ENCODE data around the gene EYA3.
"Not testable (repeated sequence)": the region's sequence is repeated elsewhere in the genome, so short reads cannot be mapped to it uniquely, and the experiment has no call there.

Gene EYA3

GRCh38 chr1:28039341-28039740 lies 49.1 kb downstream of the EYA3 start:
- DNase-seq = no peak
- in situ Hi-C loops (cut with HindIII; ENCODE audit: low pct_ligation_motif_present, low pct_unique_long_range_greater_than_20kb, low sequenced_read_pairs) = no loop called here

GRCh38 chr1:28037946-28038345 lies 50.5 kb downstream of the EYA3 start:
- in situ Hi-C loops (cut with HindIII; ENCODE audit: low pct_ligation_motif_present, low pct_unique_long_range_greater_than_20kb, low sequenced_read_pairs) = no loop called here
- DNase-seq = no peak

DNA sequence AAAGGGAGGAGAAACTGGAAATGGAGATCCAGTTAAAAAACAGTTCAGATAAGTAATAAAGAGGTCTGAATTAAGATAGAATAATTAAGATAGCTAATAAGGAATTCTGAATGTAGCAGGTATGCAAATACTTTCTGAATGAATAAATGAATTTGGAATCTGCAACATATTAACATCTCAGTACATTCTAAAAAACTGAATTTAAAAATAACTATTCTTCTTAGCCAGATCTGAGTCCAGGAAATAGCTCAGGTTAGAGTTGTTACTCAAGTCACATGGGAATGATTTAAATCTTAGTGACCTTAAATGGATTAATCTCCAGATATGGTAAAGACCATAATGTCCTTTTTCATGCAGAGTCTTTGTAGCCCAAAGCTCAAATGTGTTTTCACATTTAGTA lies 51.2 kb downstream of the EYA3 start:
- DNase-seq = no peak
- in situ Hi-C loops (cut with HindIII; ENCODE audit: low pct_ligation_motif_present, low pct_unique_long_range_greater_than_20kb, low sequenced_read_pairs) = no loop called here

- in situ Hi-C loops (cut with HindIII; ENCODE audit: low pct_ligation_motif_present, low pct_unique_long_range_greater_than_20kb, low sequenced_read_pairs) = no loop called here
- DNase-seq = peak; percentile 5
Measured at GRCh38 chr1:28036431-28036830, 52.0 kb downstream of the EYA3 start.

- in situ Hi-C loops (cut with HindIII; ENCODE audit: low pct_ligation_motif_present, low pct_unique_long_range_greater_than_20kb, low sequenced_read_pairs) = no loop called here
- DNase-seq = no peak
Measured at GRCh38 chr1:28035420-28035819, 53.0 kb downstream of the EYA3 start.

GRCh38 chr1:28032281-28032680 lies 56.1 kb downstream of the EYA3 start:
- in situ Hi-C loops (cut with HindIII; ENCODE audit: low pct_ligation_motif_present, low pct_unique_long_range_greater_than_20kb, low sequenced_read_pairs) = no loop called here
- DNase-seq = no peak

DNA sequence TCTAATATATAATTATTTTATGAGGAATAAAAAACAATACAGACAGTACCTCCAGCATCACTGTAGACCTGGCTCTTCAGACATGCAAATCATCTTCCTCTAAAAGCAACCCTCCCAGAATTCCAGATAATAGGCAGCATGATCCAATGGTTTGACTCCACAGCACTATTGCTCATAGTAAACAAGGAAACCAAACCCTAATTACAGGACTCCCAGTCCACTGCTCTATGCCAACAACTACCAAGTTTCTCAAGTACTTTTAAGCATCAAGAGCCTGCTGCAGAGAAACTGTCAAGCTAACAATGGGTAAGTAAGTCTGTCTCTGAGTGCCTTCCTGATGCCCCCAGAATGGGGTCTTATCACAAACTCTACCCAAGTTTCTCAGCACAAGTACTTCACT lies 57.2 kb downstream of the EYA3 start:
- no peak for DNase-seq
- in situ Hi-C loops (cut with HindIII; ENCODE audit: low pct_ligation_motif_present, low pct_unique_long_range_greater_than_20kb, low sequenced_read_pairs) = no loop called here

GRCh38 chr1:28028873-28029654 lies 59.3 kb downstream of the EYA3 start:
- in situ Hi-C loops (cut with HindIII; ENCODE audit: low pct_ligation_motif_present, low pct_unique_long_range_greater_than_20kb, low sequenced_read_pairs) = no loop called here

DNA sequence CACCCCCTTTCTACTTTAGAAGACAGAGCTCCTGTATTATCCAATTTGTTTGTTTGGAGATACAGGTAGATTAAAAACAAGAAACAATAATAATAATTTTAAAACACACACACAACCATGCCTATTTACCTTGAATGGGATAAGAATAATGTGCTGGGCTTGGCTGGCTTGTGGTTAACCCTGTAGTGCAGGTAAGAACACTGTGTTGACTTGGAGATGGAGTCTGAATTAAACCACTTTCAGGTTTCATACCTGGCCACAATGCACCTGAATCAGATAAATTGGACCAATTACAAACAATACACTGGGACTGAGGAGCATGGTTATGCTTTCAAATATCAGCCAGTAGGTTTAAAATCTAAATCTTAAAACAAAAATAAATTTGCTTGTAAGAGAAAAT lies 60.8 kb downstream of the EYA3 start:
- in situ Hi-C loops (cut with HindIII; ENCODE audit: low pct_ligation_motif_present, low pct_unique_long_range_greater_than_20kb, low sequenced_read_pairs) = no loop called here
- DNase-seq = no peak

More at GRCh38 chr1:28028873-28029654, 59.3 kb downstream of the EYA3 start:
- DNase-seq = no peak

- in situ Hi-C loops (cut with HindIII; ENCODE audit: low pct_ligation_motif_present, low pct_unique_long_range_greater_than_20kb, low sequenced_read_pairs) = no loop called here
- DNase-seq = no peak
Measured at GRCh38 chr1:28027238-28027637, 61.2 kb downstream of the EYA3 start.

DNA sequence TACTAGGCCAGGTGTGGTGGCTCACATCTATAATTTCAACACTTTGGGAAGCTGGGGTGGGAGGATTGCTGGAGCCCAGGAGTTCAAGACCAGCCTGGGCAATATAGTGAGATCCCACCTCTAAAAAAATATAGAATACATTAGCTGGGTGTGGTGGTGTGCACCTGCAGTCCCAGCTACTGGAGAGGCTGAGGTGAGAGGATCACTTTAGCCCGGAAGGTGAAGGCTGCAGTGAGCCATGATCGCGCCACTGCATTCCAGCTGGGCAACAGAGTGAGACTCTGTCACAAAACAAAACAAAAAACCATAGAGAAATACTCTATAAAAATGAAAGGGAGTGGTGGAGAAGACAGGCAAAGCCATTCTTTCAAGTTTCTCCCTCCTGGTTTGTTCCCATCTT lies 62.1 kb downstream of the EYA3 start:
- in situ Hi-C loops (cut with HindIII; ENCODE audit: low pct_ligation_motif_present, low pct_unique_long_range_greater_than_20kb, low sequenced_read_pairs) = no loop called here
- DNase-seq = no peak

- no peak for DNase-seq
- in situ Hi-C loops (cut with HindIII; ENCODE audit: low pct_ligation_motif_present, low pct_unique_long_range_greater_than_20kb, low sequenced_read_pairs) = no loop called here
Measured at GRCh38 chr1:28021064-28021463, 67.3 kb downstream of the EYA3 start.

GRCh38 chr1:28010969-28011368 lies 77.4 kb downstream of the EYA3 start:
- DNase-seq = no peak
- in situ Hi-C loops (cut with HindIII; ENCODE audit: low pct_ligation_motif_present, low pct_unique_long_range_greater_than_20kb, low sequenced_read_pairs) = no loop called here

DNA sequence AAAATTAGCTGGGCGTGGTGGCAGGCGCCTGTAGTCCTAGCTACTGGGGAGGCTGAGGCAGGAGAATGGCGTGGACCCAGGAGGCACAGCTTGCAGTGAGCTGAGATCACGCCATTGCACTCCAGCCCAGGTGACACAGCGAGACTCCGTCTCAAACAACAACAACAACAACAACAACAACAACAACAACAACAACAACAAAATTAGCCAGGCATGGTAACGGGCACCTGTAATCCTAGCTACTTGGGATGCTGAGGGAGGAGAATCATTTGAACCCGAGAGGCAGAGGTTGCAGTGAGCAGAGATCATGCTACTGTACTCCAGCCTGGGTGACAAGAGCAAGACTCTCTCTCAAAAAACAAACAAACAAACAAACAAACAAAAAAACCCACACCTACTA lies 85.3 kb downstream of the EYA3 start:
- in situ Hi-C loops (cut with HindIII; ENCODE audit: low pct_ligation_motif_present, low pct_unique_long_range_greater_than_20kb, low sequenced_read_pairs) = not testable (repeated sequence)

GRCh38 chr1:28002600-28002999 lies 85.8 kb downstream of the EYA3 start:
- DNase-seq = no peak

More for the DNA sequence above, 85.3 kb downstream of the EYA3 start:
- DNase-seq = not testable (repeated sequence)

GRCh38 chr1:27999055-27999454 lies 89.4 kb downstream of the EYA3 start:
- in situ Hi-C loops (cut with HindIII; ENCODE audit: low pct_ligation_motif_present, low pct_unique_long_range_greater_than_20kb, low sequenced_read_pairs) = no loop called here
- DNase-seq = no peak

More at GRCh38 chr1:28002600-28002999, 85.8 kb downstream of the EYA3 start:
- in situ Hi-C loops (cut with HindIII; ENCODE audit: low pct_ligation_motif_present, low pct_unique_long_range_greater_than_20kb, low sequenced_read_pairs) = no loop called here

GRCh38 chr1:27994526-27994925 lies 93.9 kb downstream of the EYA3 start:
- DNase-seq; in situ Hi-C loops (cut with HindIII; ENCODE audit: low pct_ligation_motif_present, low pct_unique_long_range_greater_than_20kb, low sequenced_read_pairs): not testable (repeated sequence)

DNA sequence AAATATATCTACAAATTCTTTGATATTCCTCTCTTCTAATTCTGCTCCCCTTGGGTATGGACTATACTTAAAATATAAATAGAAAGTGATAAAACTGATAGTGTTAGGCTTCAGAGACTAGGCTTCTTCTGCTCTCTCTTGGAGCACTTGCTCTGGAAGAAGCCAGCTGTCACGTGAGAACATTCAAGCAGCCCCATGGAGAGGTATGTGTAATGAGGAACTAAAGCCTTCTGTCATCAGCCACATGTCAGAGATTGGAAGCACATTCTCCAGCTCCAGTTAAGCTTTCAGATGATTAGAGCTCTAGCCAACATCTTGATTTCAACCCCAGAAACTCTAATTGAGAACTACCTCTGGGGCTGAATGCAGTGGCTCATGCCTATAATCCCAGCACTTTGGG lies 94.3 kb downstream of the EYA3 start:
- no peak for DNase-seq
- in situ Hi-C loops (cut with HindIII; ENCODE audit: low pct_ligation_motif_present, low pct_unique_long_range_greater_than_20kb, low sequenced_read_pairs) = no loop called here

- in situ Hi-C loops (cut with HindIII; ENCODE audit: low pct_ligation_motif_present, low pct_unique_long_range_greater_than_20kb, low sequenced_read_pairs) = no loop called here
- DNase-seq = no peak
Measured at GRCh38 chr1:27993241-27993640, 95.2 kb downstream of the EYA3 start.

DNA sequence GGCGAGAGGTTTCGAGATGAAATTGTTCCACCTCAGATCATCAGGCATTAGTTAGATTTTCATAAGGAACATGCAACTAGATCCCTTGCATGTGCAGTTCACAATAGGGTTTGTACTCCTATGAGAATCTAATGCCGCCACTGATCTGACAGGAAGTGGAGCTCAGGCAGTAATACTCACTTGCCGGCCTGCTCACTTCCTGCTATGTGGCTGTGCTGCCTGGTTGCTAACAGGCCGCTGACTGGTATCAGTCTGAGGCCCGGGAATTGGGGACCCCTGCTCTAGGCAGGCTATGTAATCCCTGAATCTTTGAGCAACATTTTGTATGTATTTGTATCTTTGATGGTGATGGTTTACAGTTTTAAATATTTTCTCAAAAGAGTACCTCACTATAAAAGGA lies 96.1 kb downstream of the EYA3 start:
- DNase-seq = no peak
- in situ Hi-C loops (cut with HindIII; ENCODE audit: low pct_ligation_motif_present, low pct_unique_long_range_greater_than_20kb, low sequenced_read_pairs) = no loop called here

Data from ACHN (cell line).